ENCODE data around the gene HIPK2.

The HIPK2 gene

GRCh38 chr7:139667377-139667776 is 110.4 kb downstream of the HIPK2 start:
- no peak for DNase-seq

- no peak for DNase-seq
These were observed 111.3 kb downstream of the HIPK2 start for GRCh38 chr7:139666501-139666900.

GRCh38 chr7:139664434-139664833 is 113.4 kb downstream of the HIPK2 start:
- no peak for DNase-seq

GRCh38 chr7:139663608-139664177 is 114.1 kb downstream of the HIPK2 start:
- no peak for DNase-seq

- DNase-seq = no peak
These were observed 115.9 kb downstream of the HIPK2 start for GRCh38 chr7:139661903-139662302.

GRCh38 chr7:139661043-139661440 is 116.8 kb downstream of the HIPK2 start:
- no peak for DNase-seq

GRCh38 chr7:139660317-139661042 is 117.3 kb downstream of the HIPK2 start:
- no peak for DNase-seq

GRCh38 chr7:139659922-139660316 is 117.9 kb downstream of the HIPK2 start:
- DNase-seq = no peak

GRCh38 chr7:139658908-139659675 is 118.7 kb downstream of the HIPK2 start:
- DNase-seq = no peak

GRCh38 chr7:139658296-139658695 is 119.5 kb downstream of the HIPK2 start:
- no peak for DNase-seq

GRCh38 chr7:139657725-139658124 is 120.1 kb downstream of the HIPK2 start:
- DNase-seq = no peak

- no peak for DNase-seq
These were observed 121.4 kb downstream of the HIPK2 start for GRCh38 chr7:139656387-139656786.

- no peak for DNase-seq
These were observed 122.5 kb downstream of the HIPK2 start for GRCh38 chr7:139655305-139655704.

GRCh38 chr7:139654276-139655181 is 123.3 kb downstream of the HIPK2 start:
- no peak for DNase-seq

GRCh38 chr7:139651914-139652313 is 125.9 kb downstream of the HIPK2 start:
- no peak for DNase-seq

GRCh38 chr7:139651308-139651707 is 126.5 kb downstream of the HIPK2 start:
- DNase-seq = no peak

- DNase-seq = no peak
These were observed 127.2 kb downstream of the HIPK2 start for GRCh38 chr7:139650429-139651100.

- no peak for DNase-seq
These were observed 128.8 kb downstream of the HIPK2 start for GRCh38 chr7:139648941-139649425.

- DNase-seq = no peak
These were observed 129.4 kb downstream of the HIPK2 start for GRCh38 chr7:139648391-139648861.

- no peak for DNase-seq
These were observed 129.9 kb downstream of the HIPK2 start for GRCh38 chr7:139647814-139648390.

GRCh38 chr7:139647085-139647484 is 130.7 kb downstream of the HIPK2 start:
- no peak for DNase-seq

- no peak for DNase-seq
These were observed 131.2 kb downstream of the HIPK2 start for GRCh38 chr7:139646566-139646965.
